NT2/D1 (cell line): Measurements from ENCODE around the gene TGM3.

Experiments
- SUZ12 ChIP-seq: IDR thresholded peaks from 2 replicates; pipeline ENCODE4 v1.6.1; 2011; ENCODE audit not compliant: insufficient read length, insufficient read depth; ENCODE audit errors: extremely low read depth
- YY1 ChIP-seq: IDR thresholded peaks from 2 replicates; pipeline ENCODE4 v1.6.1; 2011; ENCODE audit not compliant: insufficient read length, insufficient read depth
- ZNF274 ChIP-seq: IDR thresholded peaks from 2 replicates; pipeline ENCODE4 v1.6.1; 2011; ENCODE audit warnings: mild to moderate bottlenecking, low read depth, low read length

- TF ChIP-seq SUZ12 (no peak), ZNF274 (no peak), YY1 (no peak)
Measured at GRCh38 chr20:2323051-2323450, 27.2 kb downstream of the TGM3 start.
